OCI-M2 (cell line): ENCODE results near the gene PTPN1.
"Not testable (repeated sequence)": the region's sequence is repeated elsewhere in the genome, so short reads cannot be mapped to it uniquely, and the experiment has no call there.

ENCODE experiments used
- DNase-seq: peaks from one replicate; lab custom pipeline; 2025; ENCODE audit not compliant: unreplicated experiment; lab: John Stamatoyannopoulos, UW

Gene PTPN1

DNA sequence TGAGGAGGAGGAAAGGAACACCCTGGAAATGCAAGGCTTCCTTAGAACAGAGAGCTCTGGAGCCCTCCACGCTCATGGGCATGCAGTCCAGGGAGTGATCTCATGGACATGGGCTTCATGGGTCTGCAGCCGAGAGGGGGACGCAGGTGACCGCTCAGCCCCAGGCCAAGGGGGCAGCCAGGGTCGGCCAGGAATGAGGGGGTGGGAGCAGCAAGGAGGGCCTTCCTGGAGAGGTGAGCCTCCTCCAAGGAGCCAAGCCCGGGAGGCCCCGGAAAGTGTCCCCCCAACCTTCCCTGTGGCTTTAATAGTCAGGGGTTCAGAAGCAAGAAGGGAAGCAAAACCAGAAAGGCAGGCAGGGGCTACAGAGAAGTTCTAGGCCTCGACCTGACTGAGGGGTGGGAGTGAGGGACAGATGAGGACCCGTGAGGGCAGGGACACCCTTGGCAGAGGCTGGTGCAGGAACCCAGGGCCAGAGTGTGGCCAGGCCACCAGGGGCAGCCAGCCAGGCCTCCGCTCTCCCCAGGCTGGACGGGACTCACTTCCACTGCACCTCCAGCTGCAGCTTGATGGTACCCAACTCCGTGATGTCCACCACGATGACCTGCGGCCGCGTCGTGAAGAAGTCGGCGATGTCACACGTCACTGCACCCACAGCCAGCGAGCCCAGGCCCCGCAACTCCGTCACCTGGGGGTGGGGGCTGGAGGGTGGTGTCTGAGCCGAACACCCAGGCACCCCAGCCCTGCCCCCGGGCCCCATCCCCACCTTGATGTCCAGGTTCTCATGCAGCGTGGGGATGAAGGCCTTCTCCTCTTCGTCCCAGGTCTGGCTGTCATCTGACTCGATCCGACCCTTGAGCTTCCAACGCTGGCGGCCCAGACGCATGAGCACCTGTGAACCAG lies 97.9 kb downstream of the PTPN1 start:
- no peak for DNase-seq

DNA sequence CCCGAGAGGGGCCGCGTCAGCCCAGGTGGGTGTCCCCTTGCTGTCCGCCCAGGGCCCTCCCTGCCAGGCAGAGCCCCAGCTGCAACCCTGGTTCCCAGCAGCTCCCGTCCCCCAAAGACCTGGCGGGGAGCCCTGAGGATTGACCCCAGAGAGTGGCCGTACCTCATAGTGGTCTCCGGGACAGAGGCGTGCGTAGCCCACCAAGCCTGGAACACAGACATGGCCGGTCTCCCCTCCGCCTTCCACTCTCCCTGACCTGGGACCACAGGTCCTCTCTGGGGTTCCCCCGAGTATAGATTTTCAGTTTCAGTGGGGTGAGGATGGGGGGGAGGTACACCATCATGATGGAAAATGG lies 98.5 kb downstream of the PTPN1 start:
- DNase-seq: no peak

DNA sequence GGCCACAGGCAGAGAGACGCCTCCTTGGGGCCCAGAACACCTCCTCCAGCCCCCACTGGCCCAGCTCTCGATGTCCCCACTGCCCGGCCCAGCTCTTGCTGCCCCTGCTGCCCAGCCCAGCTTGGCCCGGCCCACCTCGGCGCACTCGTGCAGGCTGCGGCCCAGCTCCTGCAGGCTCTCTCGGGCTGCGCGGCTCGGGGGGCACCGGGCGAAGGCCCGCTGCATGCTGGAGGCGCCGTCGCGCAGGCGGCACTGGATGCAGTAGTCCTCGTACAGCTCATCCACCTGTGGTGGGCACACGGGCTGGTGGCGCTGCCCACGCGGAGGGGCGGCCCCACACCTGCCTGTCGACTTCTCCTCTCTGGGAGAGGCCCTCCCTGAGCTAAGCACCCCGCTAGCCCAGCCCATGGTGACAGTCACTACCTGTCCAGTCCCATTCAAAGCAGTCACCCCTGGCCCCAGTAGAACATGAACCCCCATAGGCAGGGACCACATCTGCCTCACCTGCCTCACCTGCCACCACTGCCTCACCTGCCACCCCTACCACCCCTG lies 99.3 kb downstream of the PTPN1 start:
- DNase-seq: no peak

DNA sequence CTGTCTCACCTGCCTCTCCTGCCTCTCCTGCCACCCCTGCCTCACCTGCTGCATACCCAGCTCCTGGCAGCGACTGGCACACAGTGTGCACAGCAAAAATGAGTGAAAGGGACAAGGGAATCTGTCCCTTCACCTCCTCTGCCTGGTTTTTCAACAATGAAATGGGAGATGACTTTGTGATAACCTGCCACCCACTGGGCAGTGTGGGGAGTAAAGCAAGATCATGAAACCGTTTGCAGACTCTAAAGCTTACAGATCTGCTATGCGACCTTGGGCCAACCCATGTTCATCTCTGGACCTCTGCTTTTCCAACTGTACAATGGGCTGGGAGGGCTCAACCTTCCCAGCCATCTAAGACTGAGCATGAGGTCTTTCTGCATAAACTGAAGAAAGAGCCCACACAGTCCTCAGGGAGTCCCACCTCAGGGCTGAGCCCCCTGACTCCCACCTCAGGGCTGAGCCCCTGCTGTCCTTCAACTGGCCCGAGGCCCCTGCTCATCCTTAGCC lies 100.1 kb downstream of the PTPN1 start:
- no peak for DNase-seq

DNA sequence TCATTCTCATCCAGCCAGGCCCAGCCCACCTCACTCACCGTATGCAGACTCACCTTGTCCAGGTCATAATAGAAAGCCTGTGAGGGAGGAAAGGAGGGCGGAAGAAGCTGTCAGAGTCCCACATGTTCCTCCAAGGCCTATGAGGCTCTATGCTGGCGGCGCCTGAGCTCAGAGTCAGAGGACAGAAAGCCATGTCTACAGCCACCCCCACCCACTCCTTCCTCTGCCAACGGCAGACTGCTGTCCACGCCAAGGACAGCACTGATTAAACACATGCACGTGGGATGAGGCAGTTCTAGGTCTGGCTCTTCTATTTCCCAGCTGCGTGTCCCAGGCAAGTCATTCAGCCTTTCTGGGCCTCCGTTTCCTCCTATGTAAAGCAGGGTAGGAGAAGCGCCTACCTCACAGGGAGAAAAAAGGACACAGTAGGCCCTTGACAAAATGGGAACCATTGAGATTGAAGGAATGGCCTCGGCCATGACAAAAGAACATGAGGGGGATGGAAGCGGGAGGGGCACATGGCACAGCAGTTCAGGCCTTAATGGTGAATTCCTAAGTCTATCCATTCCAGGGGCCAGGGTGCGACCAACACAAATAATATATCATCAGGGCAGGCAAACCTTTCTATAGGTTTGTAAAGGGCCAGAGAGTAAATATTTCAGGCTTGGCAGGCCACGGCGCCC lies 101.1 kb downstream of the PTPN1 start:
- DNase-seq: no peak

DNA sequence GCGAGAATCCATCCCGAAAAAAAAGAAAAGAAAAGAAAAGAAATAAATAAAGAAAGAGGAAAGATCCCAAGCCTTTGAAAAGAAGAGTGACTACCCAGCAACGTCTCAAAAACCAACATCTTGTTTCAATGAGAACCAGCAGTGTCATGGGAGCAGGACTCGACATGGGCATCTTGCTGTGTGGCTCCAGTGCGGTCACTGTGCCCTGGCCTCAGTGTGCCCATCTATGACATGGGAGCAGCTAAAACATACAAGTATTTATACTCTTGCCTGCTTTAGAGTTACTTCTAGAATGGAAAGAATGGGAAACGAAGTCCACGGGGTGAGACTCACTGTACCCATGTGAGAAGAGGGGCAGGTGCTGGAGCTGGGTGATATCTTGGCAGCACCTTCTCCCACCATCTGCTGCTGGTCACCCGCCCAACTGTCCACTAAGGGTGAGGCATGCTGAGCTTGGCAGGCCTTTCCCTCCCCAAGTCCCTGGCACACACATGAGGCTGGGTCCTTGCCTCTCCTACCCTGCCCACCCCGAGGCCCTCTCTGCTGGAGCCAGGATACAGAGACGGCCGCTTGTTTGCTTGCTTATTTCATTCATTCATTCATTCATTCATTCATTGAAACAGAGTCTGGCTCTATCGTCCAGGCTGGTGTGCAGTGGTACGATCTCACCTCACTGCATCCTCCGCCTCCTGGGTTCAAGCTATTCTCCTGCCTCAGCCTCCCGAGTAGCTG lies 103.4 kb downstream of the PTPN1 start:
- no peak for DNase-seq

DNA sequence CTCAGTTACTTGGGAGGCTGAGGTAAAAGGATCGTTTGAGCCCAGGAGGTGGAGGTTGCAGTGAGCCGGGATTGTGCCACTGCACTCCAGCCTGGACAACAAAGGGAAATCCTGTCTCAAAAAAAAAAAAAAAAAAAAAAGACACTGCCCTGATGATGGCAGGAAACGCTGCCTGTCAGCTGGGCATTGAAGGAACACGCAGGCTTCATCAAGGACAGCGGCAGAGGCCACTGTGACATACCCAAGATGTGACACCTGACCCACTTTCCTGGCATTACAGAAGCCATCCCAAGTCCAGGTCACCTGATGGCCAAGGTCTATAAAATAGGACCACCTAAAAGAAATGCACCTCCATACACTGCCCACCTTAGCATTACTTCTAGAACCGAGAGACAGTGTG lies 105.2 kb downstream of the PTPN1 start:
- no peak for DNase-seq

DNA sequence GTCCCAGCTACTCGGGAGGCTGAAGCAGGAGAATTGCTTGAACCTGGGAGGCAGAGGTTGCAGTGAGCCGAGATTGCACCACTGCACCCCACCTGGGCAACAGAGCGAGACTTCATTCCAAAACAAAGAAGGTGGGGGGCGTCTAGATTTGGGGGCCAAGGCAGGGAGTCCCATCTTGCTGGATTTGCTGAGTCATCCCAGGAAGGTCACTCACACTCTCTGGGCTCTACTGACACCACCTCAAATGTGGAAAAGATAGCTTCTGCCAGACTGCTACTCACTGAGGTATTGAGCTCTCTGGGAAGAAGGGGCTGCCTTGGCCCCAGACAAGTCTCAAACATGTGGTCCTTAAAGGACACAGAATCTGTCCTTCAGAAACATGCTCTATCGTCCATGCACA lies 106.8 kb downstream of the PTPN1 start:
- DNase-seq: no peak

DNA sequence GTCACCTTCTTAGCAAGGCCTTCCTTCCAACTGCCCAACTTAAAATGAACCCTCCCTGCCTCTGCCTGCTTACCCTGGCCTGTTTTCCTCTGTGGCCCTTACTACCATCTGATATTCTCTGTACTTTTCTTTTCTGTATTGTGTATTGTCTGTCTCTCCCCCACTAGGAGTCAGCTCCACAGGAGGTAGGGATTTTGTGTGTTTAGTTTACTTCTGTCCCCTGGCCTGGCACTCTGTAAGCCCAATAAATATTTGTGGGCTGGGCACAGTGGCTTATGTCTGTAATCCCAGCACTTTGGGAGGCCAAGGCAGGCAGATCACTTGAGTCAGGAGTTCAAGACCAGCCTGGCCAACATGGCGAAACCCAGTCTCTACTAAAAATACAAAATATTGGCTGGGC lies 108.4 kb downstream of the PTPN1 start:
- DNase-seq: no peak

DNA sequence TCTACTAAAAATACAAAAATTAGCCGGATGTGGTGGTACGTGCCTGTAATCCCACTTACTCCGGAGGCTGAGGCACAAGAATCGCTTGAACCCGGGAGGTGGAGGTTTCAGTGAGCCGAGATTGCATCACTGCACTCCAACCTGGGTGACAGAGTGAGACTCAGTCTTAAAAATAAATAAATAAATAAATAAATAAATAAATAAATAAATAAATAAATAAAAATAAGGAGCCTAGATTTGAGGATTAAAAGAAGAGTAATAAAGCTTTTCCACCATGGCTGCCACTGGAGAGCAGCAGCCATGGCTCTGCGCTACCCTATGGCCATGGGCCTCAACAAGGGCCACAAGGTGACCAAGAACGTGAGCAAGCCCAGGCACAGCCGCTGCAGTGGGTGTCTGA lies 110.3 kb downstream of the PTPN1 start:
- not testable (repeated sequence) for DNase-seq

DNA sequence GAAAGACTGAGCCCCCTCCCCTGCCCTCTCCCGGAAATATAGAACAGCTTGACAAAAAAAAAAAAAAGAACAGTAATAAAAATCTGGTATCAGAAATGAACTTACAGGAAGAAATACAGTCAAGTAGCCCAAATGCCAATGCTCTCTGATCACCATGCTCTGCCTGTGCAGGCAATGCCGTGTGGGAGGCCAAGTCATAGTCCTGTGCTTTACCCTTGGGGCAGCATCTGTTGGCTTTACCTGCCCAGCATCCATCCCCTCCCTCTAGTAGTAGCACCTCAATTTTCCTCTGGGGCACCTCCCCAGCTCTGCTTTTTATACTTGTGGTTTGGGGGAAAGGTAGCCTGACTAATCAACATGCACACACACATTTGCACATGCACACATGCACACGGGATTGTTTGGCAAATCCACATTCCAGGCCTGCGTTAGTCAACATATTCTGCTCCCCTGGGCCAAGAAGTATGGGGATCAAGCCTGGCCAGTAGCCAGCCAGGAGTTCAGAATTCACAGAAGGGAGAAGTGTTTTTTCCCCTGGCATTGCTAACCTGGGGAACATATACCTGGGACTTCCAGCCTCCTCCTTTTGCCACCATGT lies 111.0 kb downstream of the PTPN1 start:
- no peak for DNase-seq

DNA sequence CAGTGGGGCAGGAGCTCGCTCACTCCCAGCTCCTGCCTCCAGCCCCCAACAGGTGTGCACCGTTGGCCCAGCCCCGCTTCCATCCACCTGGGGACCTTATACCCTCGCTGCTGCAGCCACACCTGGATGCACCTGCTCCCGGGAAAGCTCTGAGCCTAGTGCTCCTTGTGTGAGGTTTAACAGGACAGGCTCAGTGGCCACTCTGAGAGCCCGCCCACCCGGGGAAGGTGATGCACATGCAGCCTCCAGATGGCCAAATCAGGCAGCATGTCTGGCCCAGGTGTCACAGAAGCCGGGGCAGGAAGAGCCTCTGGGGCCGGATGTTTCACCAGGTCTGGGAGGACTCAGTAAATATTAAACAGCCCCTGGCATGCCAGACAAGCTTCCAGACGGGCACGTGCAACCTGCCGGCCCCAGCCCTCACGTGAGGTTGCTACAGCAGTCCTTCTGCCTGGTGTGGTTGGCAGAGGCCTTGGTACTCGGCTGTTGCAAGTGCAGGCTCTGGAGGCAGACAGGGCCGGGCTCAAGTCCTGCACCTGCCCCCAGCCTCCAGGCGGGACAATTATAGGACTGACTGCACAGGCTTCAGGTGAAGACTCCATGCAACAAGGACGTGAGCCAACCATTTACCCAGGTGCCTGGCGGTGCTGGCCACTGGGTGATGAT lies 114.3 kb downstream of the PTPN1 start:
- no peak for DNase-seq

DNA sequence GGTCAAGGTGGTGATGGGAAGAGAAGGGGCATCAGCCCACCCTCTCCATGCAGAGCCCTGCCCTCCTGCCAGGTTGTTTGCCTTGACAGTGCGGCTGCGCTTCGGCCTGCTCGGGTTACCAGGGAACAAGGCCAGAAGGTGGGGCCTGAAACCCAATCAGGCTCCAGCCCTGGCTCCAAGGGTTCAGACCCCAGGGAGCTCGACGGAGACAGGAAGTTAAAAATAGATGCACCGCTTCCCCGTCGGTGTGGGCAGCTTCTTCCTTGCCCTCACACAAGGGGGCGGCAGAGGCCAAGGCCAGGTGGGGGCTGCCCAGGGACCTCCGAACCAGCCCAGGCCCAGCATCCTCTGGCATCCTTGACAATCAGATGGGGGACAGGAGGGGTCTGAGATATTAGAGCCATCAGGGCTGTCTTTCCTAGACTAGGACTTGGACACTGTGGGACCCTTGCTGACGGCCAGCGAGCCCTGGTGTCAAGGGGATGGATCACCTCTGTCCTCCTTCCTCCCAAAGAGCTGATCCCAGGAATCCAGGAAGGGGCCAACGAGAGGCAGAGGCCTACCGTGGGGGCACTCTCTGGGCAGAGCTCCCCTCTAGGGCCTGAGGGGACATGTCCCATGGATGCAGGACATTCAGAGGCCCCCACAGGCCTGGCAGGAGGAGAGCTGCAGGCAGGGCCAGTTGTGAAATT lies 115.9 kb downstream of the PTPN1 start:
- no peak for DNase-seq

DNA sequence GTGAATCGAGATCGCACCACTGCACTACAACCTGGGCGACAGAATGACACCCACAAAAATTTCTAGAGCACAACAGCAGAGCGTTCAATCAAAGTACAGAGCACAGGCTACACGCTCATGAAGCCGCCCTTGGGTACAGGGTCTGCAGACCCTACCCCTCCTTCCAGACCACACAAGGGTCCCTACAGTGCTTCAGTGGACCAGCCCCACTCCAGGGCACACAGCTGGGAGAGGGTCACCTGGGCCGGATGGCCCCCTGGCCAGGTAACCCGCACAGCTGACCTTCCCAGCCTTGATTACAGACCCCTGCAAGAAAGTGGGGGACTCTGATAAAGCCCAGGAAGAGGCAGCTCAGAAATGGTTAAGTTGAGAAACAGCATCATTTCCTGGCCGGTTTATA lies 117.6 kb downstream of the PTPN1 start:
- DNase-seq: no peak

DNA sequence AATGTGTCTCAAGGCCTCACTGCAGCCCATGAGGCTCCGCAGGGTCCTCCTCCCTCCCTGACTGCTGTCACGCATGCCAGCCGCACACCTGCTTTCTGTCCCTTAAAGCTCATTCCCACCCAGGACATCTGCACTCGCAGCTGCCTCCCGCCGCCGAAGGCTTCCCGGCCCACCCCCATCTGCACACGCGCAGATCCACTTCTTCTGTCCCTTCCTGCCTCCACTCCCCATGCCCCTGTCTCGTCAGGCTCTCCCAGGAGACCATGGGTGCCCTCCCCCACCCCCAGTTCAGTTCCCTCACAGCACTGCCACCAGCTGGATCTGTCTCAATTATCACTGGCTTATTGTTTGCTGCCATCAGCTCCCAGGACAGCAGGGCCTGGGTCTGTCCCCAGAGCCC lies 118.1 kb downstream of the PTPN1 start:
- no peak for DNase-seq

DNA sequence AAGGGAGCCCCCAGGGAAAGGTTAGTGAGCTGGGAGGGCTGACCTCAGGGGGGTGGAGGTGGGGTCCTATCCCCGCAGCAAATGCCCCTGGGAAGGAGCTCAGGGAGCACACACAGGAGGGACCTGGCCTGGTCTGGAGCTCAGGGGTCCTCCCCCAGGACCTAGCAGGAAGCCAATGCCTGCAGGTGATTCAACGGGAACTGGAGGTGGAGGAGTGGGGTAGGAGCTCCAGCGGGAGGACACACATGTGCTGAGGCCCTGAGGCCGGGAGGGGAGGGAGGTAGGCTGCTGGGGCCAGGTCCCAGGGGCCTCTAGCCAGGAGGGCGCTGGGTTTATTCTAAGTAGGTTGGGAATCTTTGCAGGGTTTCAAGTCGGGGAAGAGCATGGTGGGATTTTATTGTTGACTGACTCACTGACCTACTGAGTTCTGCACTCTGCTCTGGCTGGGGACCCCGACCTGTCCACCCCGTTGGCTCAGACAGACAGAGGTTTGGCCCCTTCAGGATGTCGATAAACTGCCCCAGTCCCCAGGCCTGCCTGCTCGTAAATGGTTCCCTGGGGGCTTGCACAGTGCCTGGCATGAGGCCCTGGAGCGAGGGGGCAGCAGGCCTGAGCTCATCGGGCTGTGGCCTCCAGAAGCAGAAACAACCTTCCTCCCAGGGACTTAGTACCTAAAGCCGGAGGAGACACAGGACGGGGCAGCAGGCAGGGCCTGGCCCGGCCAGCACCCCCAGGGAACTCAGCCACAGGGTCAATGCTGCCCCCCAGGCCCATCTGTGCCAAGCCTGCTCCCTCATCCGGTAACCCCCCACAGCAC lies 118.9 kb downstream of the PTPN1 start:
- no peak for DNase-seq

DNA sequence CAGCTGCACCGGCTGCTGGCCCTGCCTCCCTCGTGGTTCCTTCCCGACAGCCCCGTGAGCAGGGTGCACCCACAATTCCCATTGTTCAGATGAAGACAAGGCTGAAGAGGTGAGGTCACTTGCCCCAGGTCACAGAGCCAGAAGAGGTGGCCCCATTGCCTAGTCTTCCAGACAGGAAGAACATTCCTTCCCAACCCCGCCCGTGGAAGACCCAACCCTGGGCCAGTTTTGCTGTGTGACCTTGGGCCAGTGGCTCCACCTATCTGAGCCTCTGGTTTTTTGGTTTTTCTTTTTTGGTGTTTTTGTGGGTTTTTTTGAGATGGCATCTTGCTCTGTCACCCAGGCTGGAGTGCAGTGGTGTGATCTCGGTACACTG lies 119.5 kb downstream of the PTPN1 start:
- no peak for DNase-seq

DNA sequence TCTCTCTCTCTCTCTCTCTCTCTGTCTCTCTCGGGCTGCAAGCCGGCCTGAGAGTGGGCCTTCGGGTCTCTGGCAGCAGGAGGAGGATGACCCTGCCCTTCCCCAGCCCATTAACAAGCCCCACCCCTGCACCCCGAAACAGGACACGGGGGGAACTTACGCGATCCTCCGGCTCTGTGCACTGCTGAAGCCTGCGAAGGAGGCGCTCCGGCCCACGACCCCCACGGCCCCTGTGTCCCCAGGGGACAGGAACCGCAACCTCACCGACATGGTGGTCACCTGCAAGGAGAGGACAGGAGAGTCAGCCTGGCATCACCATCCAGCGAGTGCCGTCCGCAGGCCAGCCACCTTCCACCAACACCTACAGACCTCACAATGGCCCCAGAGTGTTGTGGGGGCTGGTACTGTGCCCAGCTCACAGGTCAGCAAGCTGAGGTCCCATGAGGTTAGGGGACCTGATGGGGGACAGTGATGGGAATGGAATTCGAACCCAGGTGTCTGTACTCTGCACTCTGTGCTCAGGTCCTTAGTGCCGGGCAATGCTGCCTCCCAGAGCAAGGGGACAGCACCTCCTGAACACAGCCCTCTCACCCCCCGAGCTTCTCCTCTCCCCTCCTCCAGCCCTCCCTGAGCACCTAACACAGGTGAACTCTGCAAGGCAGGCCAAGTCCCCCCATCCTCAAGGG lies 120.5 kb downstream of the PTPN1 start:
- no peak for DNase-seq

DNA sequence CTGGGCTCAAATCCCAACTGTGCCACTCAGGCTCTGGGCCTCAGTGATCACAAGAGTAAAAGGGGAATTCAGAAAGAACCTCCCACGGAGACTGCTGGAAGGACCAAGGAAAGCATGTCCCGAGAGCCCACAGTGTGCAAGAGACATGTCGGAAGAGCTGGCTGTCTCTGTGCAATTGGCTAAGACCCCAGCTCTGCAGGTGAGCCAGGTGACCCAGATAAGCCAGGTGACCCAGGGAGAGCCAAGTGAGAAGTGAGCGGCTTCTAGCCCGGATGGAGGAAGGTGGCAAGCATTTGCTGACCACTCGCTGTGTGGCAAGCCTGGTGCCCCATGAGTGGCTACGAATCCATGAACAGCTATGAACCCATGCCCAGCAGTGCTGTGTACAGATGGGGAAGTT lies 122.1 kb downstream of the PTPN1 start:
- no peak for DNase-seq
